Femur (tissue), 1 donor: Measurements from ENCODE around the gene P4HB.
"Not testable (repeated sequence)": the region's sequence is repeated elsewhere in the genome, so short reads cannot be mapped to it uniquely, and the experiment has no call there.

Experiments
- DNase-seq: peaks from one replicate; pipeline ENCODE4 v3.0.0-alpha.2; 2017

The P4HB gene

DNA sequence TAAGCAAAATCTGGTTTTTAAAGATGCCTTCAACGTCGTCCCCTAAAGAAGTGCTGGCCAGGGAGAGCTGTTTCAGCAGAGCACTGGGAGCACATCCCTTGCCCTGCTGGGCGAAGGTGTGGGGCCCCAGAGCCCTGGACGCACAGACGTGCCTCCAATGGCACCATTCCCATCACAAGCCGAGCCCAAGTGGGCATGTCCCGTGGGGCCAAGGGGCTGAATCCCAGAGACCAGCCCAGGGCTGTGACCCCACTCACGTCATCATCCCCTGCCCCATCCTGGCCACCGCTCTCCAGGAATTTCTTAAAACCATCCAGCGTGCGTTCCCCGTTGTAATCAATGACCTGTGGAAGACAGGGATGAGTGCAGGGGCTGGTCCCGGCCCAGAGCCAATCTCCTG, 15.4 kb downstream of the P4HB start:
- no peak for DNase-seq

DNA sequence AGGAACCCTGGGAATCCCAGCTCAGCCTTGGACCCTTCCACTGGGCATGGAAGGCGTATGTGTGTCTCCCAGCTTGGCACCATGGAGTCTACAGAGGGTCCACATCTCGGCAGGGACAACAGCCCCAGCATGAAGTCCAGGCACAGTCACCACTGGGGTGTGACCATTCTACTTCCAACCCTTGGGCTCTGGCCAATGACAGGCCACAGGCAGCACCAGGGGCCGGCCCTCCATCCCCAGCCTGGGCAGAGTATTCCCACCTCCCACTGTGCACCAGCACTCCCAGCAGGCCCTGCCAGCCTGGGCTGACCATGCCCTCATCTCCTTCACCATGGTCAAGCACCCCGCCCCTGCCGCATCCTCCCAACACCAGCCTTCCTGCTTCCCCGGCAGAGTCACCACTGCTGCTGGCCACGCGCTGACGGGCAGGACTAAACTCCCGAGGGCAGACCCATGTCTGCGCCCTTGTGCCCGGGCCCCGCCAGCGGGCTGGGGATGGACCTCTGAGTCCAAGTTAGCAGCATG, 15.9 kb downstream of the P4HB start:
- DNase-seq = no peak

DNA sequence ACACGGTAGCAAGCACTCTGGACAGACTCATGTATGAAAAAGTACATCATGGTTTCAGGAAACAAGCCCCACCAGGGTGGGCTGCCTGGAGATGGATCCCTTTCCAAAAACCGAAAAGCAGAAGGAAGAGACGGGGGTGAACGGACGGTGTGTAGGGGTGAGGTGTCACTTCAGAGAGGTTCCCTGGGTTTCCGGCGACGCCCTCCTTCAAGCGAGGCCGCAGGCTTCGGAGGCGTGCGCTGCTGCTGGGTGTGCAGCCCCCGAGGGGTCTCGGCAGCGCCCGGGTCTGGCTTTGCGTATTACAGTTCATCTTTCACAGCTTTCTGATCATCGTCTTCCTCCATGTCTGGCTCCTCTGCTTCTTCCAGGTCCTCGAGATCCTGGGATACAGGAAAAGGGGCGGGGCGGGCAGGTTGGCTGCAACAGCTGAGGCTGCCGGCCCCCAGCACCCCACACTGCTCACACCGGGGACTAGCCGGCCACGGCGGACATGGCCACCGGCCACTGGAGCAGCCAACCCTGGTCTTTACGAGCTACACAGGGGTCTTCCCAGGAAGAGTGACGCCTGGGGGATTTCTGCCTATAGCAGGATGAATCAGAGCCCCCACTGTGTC, 16.5 kb downstream of the P4HB start:
- no peak for DNase-seq

DNA sequence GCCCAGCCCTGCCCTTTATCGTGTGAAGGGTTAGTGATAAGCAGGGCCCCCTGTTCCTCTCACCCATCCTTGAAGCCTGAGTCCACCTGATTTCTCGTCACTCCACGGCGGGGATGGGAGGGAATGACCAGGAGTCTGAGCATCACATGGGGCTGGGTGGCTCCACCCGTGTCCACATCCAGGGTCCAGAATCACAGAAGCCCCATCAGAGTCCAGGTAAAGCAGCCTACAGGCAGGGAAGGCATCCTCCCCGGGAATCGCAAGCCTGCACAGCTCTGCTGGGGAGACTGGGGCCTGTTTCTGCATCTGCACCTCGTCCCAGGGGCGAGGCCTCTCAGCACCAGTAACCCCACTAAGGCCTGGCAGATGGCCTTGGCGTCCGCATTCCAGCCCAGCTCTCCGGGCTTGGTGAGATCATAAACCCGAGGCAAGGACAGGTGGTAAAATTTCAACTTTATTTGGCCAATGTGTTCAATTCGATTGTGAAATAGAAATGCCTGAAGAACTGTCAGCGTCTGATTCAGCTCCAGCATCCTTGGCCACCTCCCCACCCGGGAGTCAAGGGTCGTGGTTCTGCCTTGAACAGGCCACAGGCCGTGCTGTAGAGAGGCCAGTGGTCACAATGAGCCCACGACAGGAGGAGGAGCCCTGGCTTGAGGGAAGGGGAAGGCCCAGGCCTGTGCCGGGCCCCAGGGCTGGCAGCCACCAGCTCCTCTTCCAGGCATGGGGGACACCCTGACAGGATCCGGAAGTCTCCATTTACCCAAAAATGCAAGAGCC, 17.4 kb downstream of the P4HB start:
- no peak for DNase-seq

DNA sequence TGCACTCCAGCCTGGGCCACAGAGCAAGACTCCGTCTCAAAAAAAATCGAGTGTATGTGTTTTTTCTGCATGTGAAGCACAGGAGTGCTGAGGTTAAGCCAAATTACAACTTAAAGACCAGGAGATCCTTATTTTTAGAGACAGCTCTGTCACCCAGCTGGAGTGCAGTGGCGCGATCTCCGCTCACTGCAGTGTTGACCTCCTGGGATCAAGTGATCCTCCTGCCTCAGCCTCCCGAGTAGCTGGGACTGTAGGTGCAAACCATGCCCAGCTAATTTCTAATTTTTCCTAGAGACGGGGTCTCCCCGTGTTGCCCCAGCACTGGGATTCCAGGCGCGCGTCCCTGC, 18.0 kb downstream of the P4HB start:
- no peak for DNase-seq

DNA sequence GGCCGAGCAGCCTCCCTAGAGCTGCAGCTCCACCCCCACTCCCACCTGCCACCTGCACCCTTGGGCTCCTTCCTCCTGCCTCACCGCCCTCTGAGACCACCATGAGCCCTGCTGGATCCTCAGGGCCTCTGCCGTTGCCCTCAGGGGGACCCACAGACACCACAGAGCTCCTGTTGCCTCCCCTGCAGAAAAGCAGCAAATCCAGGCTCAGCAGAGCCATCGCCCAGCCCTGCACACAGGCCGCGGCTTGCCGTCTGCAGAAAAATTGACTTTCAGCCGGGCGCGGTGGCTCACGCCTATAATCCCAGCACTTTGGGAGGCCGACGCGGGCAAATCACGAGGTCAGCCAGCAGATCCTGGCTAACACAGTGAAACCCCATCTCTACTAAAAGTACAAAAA, 18.5 kb downstream of the P4HB start:
- no peak for DNase-seq

DNA sequence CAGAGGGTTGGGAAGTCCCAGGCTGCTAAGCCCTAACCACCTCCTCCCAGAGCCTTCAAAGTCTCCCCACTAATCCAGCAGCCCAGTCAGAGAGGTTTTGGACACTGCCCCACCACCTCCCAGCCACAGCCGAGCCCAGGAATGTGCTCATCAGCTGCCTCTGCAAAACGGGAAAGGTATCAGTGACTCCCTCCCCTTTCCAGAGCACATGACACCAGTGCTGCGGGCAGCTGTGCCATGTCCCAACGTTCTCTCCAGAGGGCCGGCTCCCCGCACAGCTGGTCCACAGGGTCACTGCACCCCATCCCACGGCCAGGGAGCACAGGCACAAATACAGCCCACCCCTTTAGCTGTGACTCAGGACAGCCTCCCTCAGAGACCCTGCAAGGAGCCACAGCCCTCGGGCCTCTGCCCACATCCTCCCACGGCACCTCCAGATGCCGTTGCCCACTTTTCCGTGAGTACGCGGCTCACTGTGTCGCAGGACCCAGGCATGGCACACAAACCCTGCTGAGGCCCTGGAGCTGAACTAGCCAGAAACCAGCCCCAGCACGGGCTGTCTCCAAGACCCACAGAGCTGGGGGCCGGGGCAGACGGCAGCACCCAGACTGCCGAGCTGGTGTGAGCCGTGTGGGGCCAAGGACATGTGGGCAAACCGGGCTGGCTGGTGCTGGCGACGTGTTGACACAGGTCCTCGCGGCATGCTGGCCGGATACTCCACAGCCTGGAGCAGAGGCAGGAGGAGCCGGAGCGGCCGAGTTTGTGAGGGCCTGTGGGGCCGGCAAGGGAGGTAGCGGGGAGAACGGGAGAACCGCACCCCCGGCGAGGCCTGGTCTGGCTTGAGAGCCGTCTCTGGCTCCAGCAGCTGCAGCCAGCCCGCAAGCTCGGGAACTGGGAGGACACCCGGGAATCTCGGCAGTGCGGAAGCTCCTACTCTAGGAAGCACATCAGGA, 19.2 kb downstream of the P4HB start:
- DNase-seq = peak; percentile 71

DNA sequence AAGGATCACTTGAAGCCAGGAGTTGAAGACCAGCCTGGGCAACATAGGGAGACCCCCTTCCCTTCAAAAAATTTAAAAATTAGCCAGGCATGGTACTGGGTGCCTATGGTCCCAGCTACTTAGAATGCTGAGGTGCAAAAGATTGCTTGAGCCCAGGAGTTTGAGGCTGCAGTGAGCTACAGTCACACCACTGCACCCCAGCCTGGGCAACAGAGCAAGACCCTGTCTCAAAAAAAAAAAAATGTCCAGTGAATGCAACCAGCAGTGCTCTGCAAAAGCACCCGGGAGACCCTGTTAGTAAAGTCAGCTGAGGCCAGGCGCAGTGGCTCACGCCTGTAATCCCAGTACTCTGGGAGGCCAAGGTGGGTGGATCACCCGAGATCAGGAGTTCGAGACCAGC, 20.3 kb downstream of the P4HB start:
- not testable (repeated sequence) for DNase-seq

DNA sequence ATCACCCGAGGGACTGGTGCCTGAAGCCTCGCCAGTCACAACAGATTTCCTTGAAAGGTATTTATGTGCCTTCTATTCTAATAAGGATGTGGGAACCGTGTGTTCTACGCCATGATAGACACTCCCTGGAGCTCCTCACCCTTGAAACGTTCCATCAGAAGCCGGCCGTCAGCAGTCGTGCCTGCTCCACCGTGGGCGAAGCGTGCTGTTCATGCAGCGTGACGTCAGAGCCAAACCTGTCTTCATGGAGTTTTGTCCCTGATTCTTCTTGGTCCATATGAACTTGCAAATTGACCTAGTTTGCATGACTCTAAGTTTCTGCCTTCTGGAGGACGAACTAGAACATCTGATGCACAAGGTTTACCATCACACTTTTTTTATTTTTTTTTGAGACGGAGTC, 21.0 kb downstream of the P4HB start:
- no peak for DNase-seq

DNA sequence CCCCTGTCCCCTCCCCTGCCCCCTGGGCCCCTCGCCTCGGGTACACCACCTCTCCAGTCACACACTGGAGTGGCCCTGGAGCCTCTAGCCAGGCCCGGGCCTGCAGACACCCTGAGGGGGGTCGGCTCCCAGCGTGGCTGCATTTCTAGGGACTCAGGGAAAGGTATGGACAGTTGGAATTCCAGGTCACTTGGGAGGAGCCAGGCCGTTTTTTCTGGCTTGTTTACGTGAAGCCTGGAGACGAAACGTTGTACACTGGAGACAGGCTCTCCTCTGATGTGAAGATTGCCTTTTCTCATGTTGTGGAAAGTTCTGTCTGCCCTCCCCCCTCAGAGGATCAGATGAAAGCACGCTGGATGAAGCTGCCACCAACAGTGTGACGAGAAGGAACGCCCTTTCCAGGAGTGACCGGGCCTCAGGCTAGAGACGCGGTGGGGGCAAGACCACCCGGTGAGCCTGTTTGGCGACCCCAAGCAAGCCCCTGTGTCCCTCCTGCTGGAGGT, 21.5 kb downstream of the P4HB start:
- DNase-seq = no peak

DNA sequence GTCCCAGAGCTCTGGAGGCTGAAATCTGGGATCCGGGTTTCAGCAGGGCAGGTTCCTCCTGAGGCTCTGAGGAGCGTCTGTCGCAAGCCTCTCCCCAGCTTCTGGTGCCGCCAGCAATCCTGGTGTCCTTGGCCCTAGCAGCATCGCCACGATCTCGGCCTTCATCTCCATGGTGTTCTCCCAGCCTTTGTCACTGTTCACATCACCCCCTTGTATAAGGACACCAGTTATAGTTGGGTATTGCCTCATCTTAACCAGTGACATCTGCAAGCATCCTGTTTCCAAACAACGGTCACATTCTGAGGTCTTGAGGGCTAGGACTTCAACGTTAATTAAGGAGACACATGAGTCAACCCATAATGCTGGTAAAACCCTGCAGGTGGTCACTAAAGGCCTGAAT, 22.7 kb downstream of the P4HB start:
- no peak for DNase-seq

DNA sequence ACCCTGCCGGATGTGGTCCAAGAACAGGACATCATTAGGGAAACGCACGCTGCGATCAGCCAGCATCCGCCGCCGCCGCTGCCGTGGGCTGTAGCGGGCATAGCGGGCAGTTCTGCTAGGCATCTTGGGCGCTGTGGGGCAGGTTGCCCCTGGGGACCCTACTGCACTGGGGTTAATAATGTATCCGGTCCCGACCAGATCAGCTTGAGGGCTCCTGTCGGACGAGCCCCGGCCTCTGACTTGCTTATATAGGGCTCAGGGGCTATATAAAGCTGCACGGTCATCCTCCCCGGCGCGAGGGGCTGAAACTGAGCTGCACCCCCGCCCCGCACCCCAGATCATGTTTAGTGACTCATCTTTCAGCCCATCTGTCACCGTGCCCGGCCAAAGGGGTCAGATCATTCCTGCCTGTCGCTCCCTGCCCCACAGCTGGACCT, 25.5 kb downstream of the P4HB start, which contains the start of gene PPP1R27:
TSS of gene PPP1R27 (minus strand) at position 220 of the 437 bp plus-strand sequence. CDS start at position 123, 97 bp downstream.
- DNase-seq = no peak

DNA sequence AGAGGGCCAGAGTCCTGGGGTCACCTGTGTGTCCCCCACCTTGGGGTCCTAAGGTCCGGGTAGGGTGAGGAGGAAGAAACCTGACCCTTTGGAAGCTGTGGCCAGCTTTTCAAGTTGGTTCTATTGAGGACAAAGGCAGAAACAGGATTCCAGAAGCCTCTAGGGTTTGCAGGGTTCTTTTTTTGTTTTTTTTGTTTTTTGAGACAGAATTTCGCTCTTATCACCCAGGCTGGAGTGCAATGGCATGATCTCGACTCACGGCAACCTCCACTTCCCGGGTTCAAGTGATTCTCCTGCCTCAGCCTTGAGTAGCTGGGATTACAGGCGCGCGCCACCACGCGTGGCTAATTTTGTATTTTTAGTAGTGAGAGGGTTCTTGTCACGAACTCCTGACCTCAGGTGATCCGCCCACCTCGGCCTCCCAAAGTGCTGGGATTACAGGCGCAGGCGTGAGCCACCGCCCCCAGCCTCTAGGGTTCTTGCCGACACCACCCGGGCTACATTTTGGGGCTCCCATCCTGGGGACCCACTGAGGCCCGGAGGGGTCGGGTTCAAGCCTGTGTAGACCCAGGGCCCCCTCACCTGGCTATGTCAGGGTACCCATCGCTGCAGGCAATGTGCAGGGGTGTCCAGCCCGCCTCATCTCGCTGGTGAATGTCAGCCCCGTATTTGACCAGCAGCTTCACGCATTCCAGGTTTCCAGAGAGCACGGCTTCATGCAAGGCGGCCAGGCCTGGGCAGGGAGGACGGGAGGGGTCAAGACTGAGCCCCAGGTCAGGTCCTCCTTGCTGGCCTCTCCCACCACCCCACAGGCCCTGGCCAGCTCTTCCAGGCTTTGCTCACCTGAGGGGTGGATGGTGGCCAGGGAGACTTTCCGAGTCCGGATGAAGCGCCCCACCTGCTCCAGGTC, 26.2 kb downstream of the P4HB start:
- DNase-seq = no peak

DNA sequence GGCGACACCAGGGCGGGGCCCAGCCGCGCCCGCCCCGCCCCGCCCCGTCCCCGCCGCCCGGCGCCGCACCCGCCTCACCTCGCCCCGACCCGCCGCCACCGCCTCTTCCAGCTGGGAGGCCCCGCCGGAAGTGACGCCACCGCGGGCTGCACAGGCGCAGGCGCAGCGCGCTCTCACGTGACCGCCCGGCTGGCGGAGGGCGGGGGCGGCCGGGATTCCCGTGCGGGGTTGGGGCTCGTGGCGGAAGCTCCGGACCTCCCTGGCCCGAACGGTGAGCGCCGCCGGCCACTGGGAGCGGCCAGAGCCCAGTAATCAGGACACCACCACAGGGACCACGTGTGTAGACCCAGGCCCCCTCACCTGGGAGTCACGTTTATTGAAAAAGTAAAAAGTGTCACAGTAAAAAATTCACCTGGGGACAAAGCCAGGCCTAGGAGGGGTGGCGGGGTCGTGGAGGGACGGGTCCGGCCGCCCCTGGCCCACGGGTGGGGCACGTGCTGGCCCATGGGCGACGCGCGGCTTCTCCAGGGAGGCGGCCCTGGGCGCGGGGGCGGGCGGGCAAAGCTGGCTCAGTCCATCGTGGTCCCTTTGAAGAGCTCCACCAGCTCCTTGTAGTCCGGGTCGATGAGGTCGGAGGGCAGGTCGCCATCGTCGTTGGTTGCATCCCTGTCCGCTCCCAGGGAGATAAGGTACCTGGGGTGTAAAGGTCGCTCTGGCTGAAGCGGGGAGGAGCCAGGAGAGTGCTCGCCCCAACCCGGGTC, 27.0 kb downstream of the P4HB start, which contains the start of gene MCRIP1:
TSS of gene MCRIP1 (minus strand) at position 132 of the 761 bp plus-strand sequence. CDS start 8,785 bp downstream, outside the sequence.
- peak; percentile 97 for DNase-seq

DNA sequence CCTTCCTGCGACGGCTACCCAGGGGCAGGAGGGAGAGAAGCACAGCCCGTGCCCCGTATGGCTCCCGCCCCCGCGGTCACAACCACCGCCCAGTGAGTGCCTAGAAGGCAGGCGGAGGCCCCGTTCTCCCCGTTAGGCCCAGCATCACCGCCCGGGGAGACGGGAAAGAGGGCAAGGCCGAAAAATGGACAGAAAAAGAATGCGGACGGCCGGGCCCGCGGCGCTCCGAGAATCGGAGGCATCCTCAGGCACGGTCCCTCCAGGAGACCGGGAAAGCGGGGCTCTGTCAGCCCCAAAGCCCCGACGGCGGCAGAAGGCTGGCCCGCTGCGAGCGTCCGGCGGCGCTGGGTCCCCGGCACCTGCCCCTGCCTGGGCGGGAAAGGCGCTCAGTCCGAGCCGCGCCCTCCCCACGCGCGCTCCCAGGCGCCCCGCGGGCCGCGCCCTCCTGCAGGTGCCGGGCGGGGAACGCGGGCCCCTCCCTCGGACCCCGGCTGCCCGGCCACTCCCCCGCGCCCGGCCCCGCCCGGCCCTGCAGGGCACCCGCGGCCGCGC, 27.7 kb downstream of the P4HB start:
- DNase-seq = peak; percentile 51

DNA sequence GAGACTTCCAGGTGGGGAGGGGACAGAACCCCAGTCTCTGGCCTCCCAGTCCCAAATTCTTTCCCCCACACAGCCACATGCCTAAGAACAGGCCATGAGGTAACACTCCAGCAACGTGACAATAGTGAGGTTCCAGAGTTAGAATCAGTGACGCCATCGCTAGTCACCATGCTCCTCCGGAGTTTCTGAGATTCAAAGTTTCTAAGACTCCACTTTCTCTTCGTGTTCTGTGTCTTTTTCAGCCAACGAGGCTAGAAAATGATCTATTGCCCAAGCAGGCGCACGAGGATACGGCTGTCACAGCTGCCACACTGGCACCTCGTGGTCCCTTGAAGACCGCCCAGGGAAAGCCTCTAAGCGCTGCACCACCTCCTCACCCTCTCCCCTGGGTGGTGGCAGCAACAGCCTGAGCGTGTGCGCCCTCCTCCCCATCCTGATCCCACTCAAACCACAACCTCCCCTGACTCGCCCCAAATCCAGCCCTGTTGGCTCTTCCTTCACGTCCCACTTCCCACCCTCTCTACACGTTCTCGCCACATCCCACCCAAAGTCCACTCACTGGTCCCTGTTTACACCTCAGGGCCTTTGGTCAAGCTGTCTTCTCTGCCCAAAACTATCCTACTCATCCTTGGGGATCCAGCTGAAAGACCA, 28.3 kb downstream of the P4HB start:
- no peak for DNase-seq

DNA sequence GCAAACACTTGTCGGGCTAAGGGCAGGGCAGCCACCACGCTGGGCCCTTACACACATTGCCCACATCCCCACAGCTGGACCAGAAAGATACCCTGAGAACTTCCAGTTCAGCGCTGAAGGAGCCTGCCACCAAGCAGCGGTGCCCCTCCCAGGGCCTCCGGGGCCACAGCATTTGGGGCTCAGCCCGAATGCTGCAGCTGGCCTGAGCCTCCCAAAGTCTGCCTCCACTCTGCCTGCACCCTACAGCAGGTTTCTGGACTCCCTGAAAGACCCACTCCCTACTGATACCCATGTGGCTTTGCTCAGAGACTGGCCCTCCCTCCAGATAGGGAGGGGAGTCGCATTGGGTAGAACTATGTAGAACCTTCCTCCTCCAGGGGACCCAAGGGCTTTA, 28.8 kb downstream of the P4HB start:
- no peak for DNase-seq

DNA sequence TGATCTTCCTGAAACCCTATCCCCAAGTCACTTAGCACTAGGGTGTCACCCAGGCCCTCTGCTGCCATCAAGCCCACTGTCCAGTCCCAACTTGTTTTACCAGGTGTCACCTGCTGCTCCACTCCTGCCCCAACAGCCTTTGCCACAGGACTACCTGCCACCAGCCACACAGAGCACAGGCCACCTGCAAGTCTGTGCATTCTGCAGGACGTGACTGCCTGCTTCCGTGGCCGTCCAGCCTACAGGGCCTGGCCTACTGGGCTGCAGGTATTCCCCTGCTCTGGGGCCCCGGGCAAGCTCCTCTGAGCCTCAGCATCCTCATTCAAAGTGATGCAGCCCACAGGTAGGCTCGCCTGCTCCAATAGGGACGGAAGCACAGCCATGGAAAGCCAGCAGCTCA, 30.5 kb downstream of the P4HB start:
- no peak for DNase-seq

DNA sequence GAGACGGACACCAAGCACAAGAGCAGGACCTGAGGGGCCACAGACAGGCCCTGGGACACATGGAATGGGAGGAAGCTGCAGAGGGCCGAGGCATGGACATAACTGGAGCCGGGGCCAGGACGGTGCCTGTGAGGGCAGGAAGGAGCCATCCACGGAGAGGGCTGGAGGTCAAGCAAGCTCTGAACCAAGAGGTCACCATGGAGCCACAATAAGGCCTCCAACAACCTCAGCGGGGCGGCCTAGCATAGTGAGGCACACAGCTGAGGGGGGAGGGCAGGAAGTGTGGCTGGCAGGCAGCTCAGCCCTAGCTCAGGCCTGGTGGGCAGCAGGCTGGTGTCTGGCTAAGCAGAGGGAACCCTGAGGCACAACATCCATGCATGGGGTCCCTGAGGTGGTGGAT, 31.7 kb downstream of the P4HB start:
- no peak for DNase-seq

DNA sequence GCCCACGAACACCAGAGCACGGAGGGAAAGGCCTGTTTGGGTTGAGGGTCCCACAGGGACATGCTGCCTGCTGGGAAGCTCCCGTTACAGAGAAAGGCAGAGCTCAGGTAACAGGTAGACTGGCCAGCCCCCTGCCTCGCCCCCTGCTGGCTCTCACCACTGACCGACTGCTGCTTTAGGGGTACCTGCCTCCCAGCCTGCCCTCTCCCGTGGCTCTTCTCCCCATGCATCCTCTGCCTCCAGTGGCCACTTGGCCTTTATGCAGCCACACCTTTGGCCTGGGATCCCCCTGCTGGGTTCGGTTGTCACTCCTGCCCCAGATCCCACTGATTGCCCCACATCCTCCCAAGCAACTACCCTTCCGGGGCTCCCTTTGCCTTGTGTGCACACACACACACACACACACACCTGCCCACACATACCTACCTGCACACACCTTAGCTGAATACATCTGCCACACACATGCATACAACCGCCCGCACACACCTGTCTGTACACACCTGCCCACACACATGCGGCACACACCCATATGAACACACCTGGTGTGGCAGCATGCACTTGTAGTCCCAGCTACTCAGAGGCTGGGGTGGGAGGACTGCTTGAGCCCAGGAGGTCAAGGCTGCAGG, 34.4 kb downstream of the P4HB start:
- no peak for DNase-seq
